ENCODE results near the gene ANKRD52.

The ANKRD52 gene

GRCh38 chr12:56224102-56224701 lies 34.0 kb downstream of the ANKRD52 start, which contains the start of gene NABP2:
TSS of gene NABP2 (plus strand) at chr12:56224342. CDS start at chr12:56224857, 515 bp downstream.
- Histone ChIP-seq H3K4me1 (ENCODE audit: control insufficient read depth, insufficient read depth, low read length, unreplicated experiment) (peaks cover 10% of the 10 kb centered on the region), H2AFZ (ENCODE audit: low read length, unreplicated experiment) (peak within 1 kb of the TSS; percentile 86), H3K36me3 (ENCODE audit: insufficient read depth, low read length) (no peaks in the 10 kb centered on the region), H3K27me3 (ENCODE audit: insufficient read depth, low read length) (no peaks in the 10 kb centered on the region), H3K27ac (ENCODE audit: low read depth, low read length) (no peak within 1 kb of the TSS), H3K4me3 (ENCODE audit: low read depth, low read length) (peak within 1 kb of the TSS; percentile 95), H3K79me2 (ENCODE audit: control insufficient read depth, insufficient read depth, low read length, unreplicated experiment) (peaks cover 9% of the 10 kb centered on the region)

DNA sequence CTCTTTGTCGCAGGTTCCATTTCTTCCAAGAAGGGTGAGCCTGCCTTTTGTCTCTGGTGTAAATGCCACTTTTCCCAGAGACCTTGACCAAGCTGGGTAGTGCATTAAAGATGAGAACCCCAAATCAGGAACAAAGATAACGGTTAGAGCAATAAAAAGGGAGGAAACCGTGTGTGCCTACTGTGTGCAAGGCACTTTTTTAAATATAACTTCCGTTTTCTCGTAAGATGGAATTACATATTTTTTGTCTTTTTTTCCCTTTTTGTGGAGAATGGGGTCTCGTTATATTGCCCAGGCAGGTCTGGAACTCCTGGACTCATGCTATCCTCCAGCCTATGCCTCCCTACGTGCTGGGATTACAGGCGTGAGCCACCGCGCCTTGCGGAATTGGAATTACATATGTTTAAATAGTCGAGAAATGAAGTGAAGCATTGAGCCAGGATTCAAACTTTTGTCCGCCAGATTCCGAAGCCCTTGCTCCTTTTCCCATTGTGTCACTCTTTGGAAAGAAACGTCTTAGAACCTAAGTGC lies 34.5 kb downstream of the ANKRD52 start:
- Histone ChIP-seq H3K4me3 (ENCODE audit: low read depth, low read length) (peak overlapping the region; percentile 95), H2AFZ (ENCODE audit: low read length, unreplicated experiment) (peak overlapping the region; percentile 0), H3K4me1 (ENCODE audit: control insufficient read depth, insufficient read depth, low read length, unreplicated experiment) (peaks cover 10% of the 10 kb centered on the region), H3K36me3 (ENCODE audit: insufficient read depth, low read length) (no peaks in the 10 kb centered on the region), H3K27me3 (ENCODE audit: insufficient read depth, low read length) (no peaks in the 10 kb centered on the region), H3K79me2 (ENCODE audit: control insufficient read depth, insufficient read depth, low read length, unreplicated experiment) (peaks cover 10% of the 10 kb centered on the region), H3K27ac (ENCODE audit: low read depth, low read length) (no peak overlapping the region)

- H3K27ac ChIP-seq (ENCODE audit: low read depth, low read length): peak overlapping the region; percentile 86
- peak overlapping the region; percentile 6 for H2AFZ ChIP-seq (ENCODE audit: low read length, unreplicated experiment)
- H3K36me3 ChIP-seq (ENCODE audit: insufficient read depth, low read length): no peaks in the 10 kb centered on the region
- H3K4me1 ChIP-seq (ENCODE audit: control insufficient read depth, insufficient read depth, low read length, unreplicated experiment): peaks cover 10% of the 10 kb centered on the region
- peaks cover 12% of the 10 kb centered on the region for H3K79me2 ChIP-seq (ENCODE audit: control insufficient read depth, insufficient read depth, low read length, unreplicated experiment)
- H3K27me3 ChIP-seq (ENCODE audit: insufficient read depth, low read length): no peaks in the 10 kb centered on the region
- peak overlapping the region; percentile 79 for H3K4me3 ChIP-seq (ENCODE audit: low read depth, low read length)
Observed at GRCh38 chr12:56222531-56222895, 35.7 kb downstream of the ANKRD52 start.

GRCh38 chr12:56221757-56222530 lies 36.2 kb downstream of the ANKRD52 start, which contains the start of gene RNF41:
TSS of gene RNF41 (minus strand) at chr12:56221922. CDS start at chr12:56214047, 7,875 bp downstream.
- Histone ChIP-seq H3K36me3 (ENCODE audit: insufficient read depth, low read length) (no peaks in the 10 kb centered on the region), H3K4me3 (ENCODE audit: low read depth, low read length) (peak within 1 kb of the TSS; percentile 79), H3K79me2 (ENCODE audit: control insufficient read depth, insufficient read depth, low read length, unreplicated experiment) (peaks cover 14% of the 10 kb centered on the region), H2AFZ (ENCODE audit: low read length, unreplicated experiment) (peak within 1 kb of the TSS; percentile 6), H3K27me3 (ENCODE audit: insufficient read depth, low read length) (no peaks in the 10 kb centered on the region), H3K4me1 (ENCODE audit: control insufficient read depth, insufficient read depth, low read length, unreplicated experiment) (peaks cover 10% of the 10 kb centered on the region), H3K27ac (ENCODE audit: low read depth, low read length) (peak within 1 kb of the TSS; percentile 86)

GRCh38 chr12:56221232-56221756 lies 36.9 kb downstream of the ANKRD52 start:
- Histone ChIP-seq H3K36me3 (ENCODE audit: insufficient read depth, low read length) (peaks cover 3% of the 10 kb centered on the region; the same call in 1 of the 2 replicates), H2AFZ (ENCODE audit: low read length, unreplicated experiment) (peak overlapping the region; percentile 2)

DNA sequence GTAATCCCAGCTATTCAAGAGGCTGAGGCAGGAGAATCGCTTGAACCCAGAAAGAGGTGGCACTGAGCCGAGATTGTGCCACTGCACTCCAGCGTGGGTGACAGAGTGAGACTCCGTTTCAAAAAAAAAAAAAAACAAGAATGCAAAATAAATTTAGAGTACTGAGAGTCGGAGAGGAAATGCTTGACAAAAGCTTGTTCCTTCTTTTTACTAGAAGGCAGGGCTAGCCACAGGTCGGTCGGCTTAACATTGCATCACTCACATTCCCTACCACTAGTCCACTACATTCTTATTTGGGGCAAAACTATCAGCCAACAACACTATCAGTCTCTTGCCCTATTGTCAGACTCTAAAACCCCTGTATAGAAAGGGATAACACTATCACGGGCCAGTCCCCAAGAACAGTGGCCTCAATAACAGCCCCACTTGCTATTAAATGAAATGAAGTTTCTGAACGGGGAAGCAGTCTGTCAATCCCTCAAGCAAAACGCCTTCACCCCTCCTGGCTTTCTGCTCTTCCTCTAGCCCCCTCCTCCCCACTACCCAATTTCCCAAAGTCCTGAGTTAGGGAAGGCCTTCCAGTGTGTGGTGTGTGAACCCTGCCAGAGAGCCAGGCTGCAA lies 37.5 kb downstream of the ANKRD52 start:
- Histone ChIP-seq H3K4me3 (ENCODE audit: low read depth, low read length) (peak overlapping the region; percentile 79), H3K4me1 (ENCODE audit: control insufficient read depth, insufficient read depth, low read length, unreplicated experiment) (peaks cover 10% of the 10 kb centered on the region), H3K27ac (ENCODE audit: low read depth, low read length) (peak overlapping the region; percentile 86), H3K27me3 (ENCODE audit: insufficient read depth, low read length) (no peaks in the 10 kb centered on the region), H2AFZ (ENCODE audit: low read length, unreplicated experiment) (no peak overlapping the region), H3K36me3 (ENCODE audit: insufficient read depth, low read length) (peaks cover 3% of the 10 kb centered on the region), H3K79me2 (ENCODE audit: control insufficient read depth, insufficient read depth, low read length, unreplicated experiment) (peaks cover 14% of the 10 kb centered on the region)

More at GRCh38 chr12:56221232-56221756, 36.9 kb downstream of the ANKRD52 start:
- Histone ChIP-seq H3K27ac (ENCODE audit: low read depth, low read length) (peak overlapping the region; percentile 86), H3K4me1 (ENCODE audit: control insufficient read depth, insufficient read depth, low read length, unreplicated experiment) (peaks cover 10% of the 10 kb centered on the region), H3K79me2 (ENCODE audit: control insufficient read depth, insufficient read depth, low read length, unreplicated experiment) (peaks cover 14% of the 10 kb centered on the region), H3K27me3 (ENCODE audit: insufficient read depth, low read length) (no peaks in the 10 kb centered on the region), H3K4me3 (ENCODE audit: low read depth, low read length) (peak overlapping the region; percentile 79)

- peaks cover 7% of the 10 kb centered on the region for H3K4me1 ChIP-seq (ENCODE audit: control insufficient read depth, insufficient read depth, low read length, unreplicated experiment)
- peaks cover 7% of the 10 kb centered on the region for H3K36me3 ChIP-seq (ENCODE audit: insufficient read depth, low read length)
- peaks cover 16% of the 10 kb centered on the region for H3K79me2 ChIP-seq (ENCODE audit: control insufficient read depth, insufficient read depth, low read length, unreplicated experiment)
- no peak overlapping the region for H3K27ac ChIP-seq (ENCODE audit: low read depth, low read length)
- H2AFZ ChIP-seq (ENCODE audit: low read length, unreplicated experiment): no peak overlapping the region
- no peaks in the 10 kb centered on the region for H3K27me3 ChIP-seq (ENCODE audit: insufficient read depth, low read length)
- H3K4me3 ChIP-seq (ENCODE audit: low read depth, low read length): no peak overlapping the region; the same call in 1 of the 2 replicates
Observed at GRCh38 chr12:56219840-56220239, 38.3 kb downstream of the ANKRD52 start.

DNA sequence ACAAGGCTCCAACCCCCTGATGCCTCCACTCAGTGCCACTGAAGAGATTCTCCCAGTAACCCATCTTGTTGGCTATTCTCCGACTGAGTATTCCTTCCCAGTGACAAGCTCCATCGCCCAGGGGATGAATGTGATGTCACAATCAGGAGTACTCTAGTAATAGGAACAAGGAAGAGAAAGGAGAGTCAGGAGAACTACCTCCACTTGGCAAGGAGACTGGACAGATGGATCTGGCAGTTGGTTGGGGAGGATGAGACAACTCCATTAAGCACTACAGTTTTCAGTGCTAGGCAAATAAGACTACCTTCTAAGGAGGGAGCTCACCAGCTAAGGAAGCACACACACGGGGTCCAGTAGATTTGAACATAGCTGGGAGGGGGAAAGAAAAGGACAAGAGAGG lies 41.7 kb downstream of the ANKRD52 start:
- H2AFZ ChIP-seq (ENCODE audit: low read length, unreplicated experiment): no peak overlapping the region
- H3K27ac ChIP-seq (ENCODE audit: low read depth, low read length): no peak overlapping the region
- H3K36me3 ChIP-seq (ENCODE audit: insufficient read depth, low read length): peaks cover 24% of the 10 kb centered on the region
- no peaks in the 10 kb centered on the region for H3K27me3 ChIP-seq (ENCODE audit: insufficient read depth, low read length)
- H3K79me2 ChIP-seq (ENCODE audit: control insufficient read depth, insufficient read depth, low read length, unreplicated experiment): peaks cover 13% of the 10 kb centered on the region
- no peak overlapping the region for H3K4me3 ChIP-seq (ENCODE audit: low read depth, low read length)
- H3K4me1 ChIP-seq (ENCODE audit: control insufficient read depth, insufficient read depth, low read length, unreplicated experiment): no peaks in the 10 kb centered on the region

GRCh38 chr12:56213878-56214277 lies 44.3 kb downstream of the ANKRD52 start:
- H3K27ac ChIP-seq (ENCODE audit: low read depth, low read length): no peak overlapping the region
- H2AFZ ChIP-seq (ENCODE audit: low read length, unreplicated experiment): no peak overlapping the region
- no peaks in the 10 kb centered on the region for H3K27me3 ChIP-seq (ENCODE audit: insufficient read depth, low read length)
- no peaks in the 10 kb centered on the region for H3K4me1 ChIP-seq (ENCODE audit: control insufficient read depth, insufficient read depth, low read length, unreplicated experiment)
- peaks cover 27% of the 10 kb centered on the region for H3K36me3 ChIP-seq (ENCODE audit: insufficient read depth, low read length)
- peaks cover 6% of the 10 kb centered on the region for H3K79me2 ChIP-seq (ENCODE audit: control insufficient read depth, insufficient read depth, low read length, unreplicated experiment)
- H3K4me3 ChIP-seq (ENCODE audit: low read depth, low read length): no peak overlapping the region

DNA sequence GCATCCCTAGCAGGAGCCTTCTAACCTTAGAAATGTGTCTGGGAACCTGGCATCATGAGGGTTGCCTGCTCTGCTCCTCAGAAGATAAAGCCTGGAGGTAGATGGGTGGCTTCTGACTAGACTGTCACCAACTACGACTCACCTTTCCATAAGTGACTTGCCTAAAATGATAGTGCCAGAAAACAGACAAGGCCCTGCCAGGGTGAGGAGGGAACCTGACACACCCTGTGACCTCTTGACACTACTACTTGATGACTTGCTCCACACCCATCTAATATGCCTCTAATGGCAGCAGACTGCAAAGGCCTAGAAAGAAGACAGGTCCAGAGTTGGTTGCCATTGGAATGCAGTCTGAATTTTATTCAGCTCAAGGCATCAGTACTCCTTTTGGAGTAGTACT lies 45.8 kb downstream of the ANKRD52 start:
- Histone ChIP-seq H3K27ac (ENCODE audit: low read depth, low read length) (no peak overlapping the region), H3K4me1 (ENCODE audit: control insufficient read depth, insufficient read depth, low read length, unreplicated experiment) (peaks cover 3% of the 10 kb centered on the region), H2AFZ (ENCODE audit: low read length, unreplicated experiment) (no peak overlapping the region), H3K27me3 (ENCODE audit: insufficient read depth, low read length) (no peaks in the 10 kb centered on the region), H3K79me2 (ENCODE audit: control insufficient read depth, insufficient read depth, low read length, unreplicated experiment) (peaks cover 3% of the 10 kb centered on the region), H3K36me3 (ENCODE audit: insufficient read depth, low read length) (peaks cover 27% of the 10 kb centered on the region), H3K4me3 (ENCODE audit: low read depth, low read length) (no peak overlapping the region)

Measured in ACC112 (cell line).